Mammary epithelial cell (primary cell): ENCODE results near the gene CPB2.

ENCODE experiments used
- CTCF ChIP-seq, 2 donors: IDR thresholded peaks in 1 of 2; conservative IDR thresholded peaks in 1 of 2; 2 replicates each; pipeline ENCODE4 v1.5.1; 2011 to 2012; ENCODE audit warnings: inconsistent platforms in 2 of 2, low read length in 2 of 2, mild to moderate bottlenecking in 2 of 2, control low read depth in 1 of 2, low read depth in 1 of 2; ENCODE audit not compliant: insufficient read depth in 1 of 2; ENCODE audit errors: extremely low read depth in 1 of 2
- EZH2 ChIP-seq: IDR thresholded peaks from 2 replicates; pipeline ENCODE4 v1.6.1; 2012; ENCODE audit warnings: low read length, inconsistent platforms, borderline replicate concordance

- TF ChIP-seq CTCF (conservative IDR thresholded peaks at IDR 0.05 in 1 of 2, IDR thresholded peaks at IDR 0.05 in 1 of 2; ENCODE audit: extremely low read depth in 1 of 2, insufficient read depth in 1 of 2, low read depth in 1 of 2, low read length in 2 of 2) (no peak), EZH2 (no peak)
Measured at GRCh38 chr13:46050771-46051170, 54.1 kb downstream of the CPB2 start.
